HepG2 (cell line): ENCODE data around the gene CDYL. TPM values are rescaled to one million over a fixed set of nuclear protein-coding genes. Genes with fewer than 3 reads are reported as not detected.

ENCODE experiments used
- ATAC-seq: fragments of 200-7000 bp; cut with Tn5 transposase; 3 replicates; pipeline ENCODE4 v1.9.1; 2020; ENCODE audit warnings: mild to moderate bottlenecking, moderate library complexity
- BruUV-seq: library from RNA; stranded (reverse); fragments of 400-500 nt; replicated peaks from 2 replicates; lab custom pipeline; 2021; lab: Mats Ljungman, UMichigan
- CTCF ChIA-PET: fragments of 300-600 bp; formaldehyde crosslinking; extraction: SDS; loops from one replicate; lab custom pipeline; 2021; ENCODE audit warnings: low total read pairs, inconsistent platforms, low intra/inter-chr PET ratio; lab: Yijun Ruan, JAX
- POLR2A ChIA-PET: fragments of 350-600 bp; sonication (Branson Sonifier 250); formaldehyde crosslinking; loops from one replicate; lab custom pipeline; 2020; ENCODE audit warnings: antibody characterized with exemption, inconsistent platforms; lab: Yijun Ruan, JAX
- DNase-seq: peaks from one replicate; pipeline ENCODE4 v3.0.0-alpha.2; 2015; ENCODE audit warnings: low spot score
- FAIRE-seq: peaks from 3 replicates; lab custom pipeline; 2011; peaks lifted over from hg19 to GRCh38; lab: Jason Lieb, UNC
- H2AFZ ChIP-seq: one replicate; pipeline ENCODE4 v1.6.1; 2011; ENCODE audit warnings: low read length, inconsistent platforms
- H3K27ac ChIP-seq: fragments of 300-600 bp; 3 replicates; pipeline ENCODE4 v1.8.0; 2011; ENCODE audit warnings: mixed run types, mild to moderate bottlenecking, mixed read lengths, low read length, inconsistent platforms; ENCODE audit not compliant: insufficient read depth; ENCODE audit errors: extremely low read length
- H3K27me3 ChIP-seq, 2 experiments: fragments of 200-600 bp in 1 of 2; 2 replicates in 1 of 2; 3 replicates in 1 of 2; pipeline versions ENCODE4 v1.6.0 to v1.8.0; 2011; ENCODE audit warnings: low read length in 2 of 2, mild to moderate bottlenecking in 2 of 2, moderate library complexity in 2 of 2, inconsistent platforms in 1 of 2; ENCODE audit not compliant: insufficient read depth in 2 of 2, control insufficient read depth in 1 of 2
- H3K36me3 ChIP-seq, 2 experiments: fragments of 200-600 bp in 1 of 2; replicated peaks in 1 of 2; 2 replicates in 1 of 2; 3 replicates in 1 of 2; pipeline versions ENCODE4 v1.5.1 to v1.8.0; 2011; ENCODE audit warnings: low read length in 2 of 2, inconsistent platforms in 1 of 2; ENCODE audit not compliant: insufficient read depth in 2 of 2, control insufficient read depth in 1 of 2
- H3K4me1 ChIP-seq: 2 replicates; pipeline ENCODE4 v1.5.1; 2012; ENCODE audit warnings: low read length, inconsistent platforms; ENCODE audit not compliant: insufficient read depth
- H3K4me2 ChIP-seq: 2 replicates; pipeline ENCODE4 v1.6.0; 2011; ENCODE audit warnings: low read depth, low read length, inconsistent platforms
- H3K4me3 ChIP-seq, 3 experiments: fragments of 200-600 bp in 1 of 3; sonication (generic), shearing (Covaris generic) in 1 of 3; replicated peaks in 1 of 3; 2 replicates each; pipeline ENCODE4 v1.5.1; 2011 to 2016; ENCODE audit warnings: low read length in 3 of 3, inconsistent platforms in 2 of 3, low read depth in 2 of 3, mild to moderate bottlenecking in 2 of 3, control low read depth in 1 of 3, mixed read lengths in 1 of 3; ENCODE audit not compliant: insufficient read depth in 1 of 3
- H3K79me2 ChIP-seq: one replicate; pipeline ENCODE4 v1.6.1; 2011; ENCODE audit warnings: low read length, inconsistent platforms; ENCODE audit not compliant: insufficient read depth
- H3K9ac ChIP-seq: 2 replicates; pipeline ENCODE4 v1.6.0; 2011; ENCODE audit warnings: mild to moderate bottlenecking, low read depth, low read length, inconsistent platforms; ENCODE audit not compliant: insufficient read depth
- H3K9me3 ChIP-seq: 2 replicates; pipeline ENCODE4 v1.5.1; 2012; ENCODE audit warnings: mild to moderate bottlenecking, low read length
- H4K20me1 ChIP-seq: 2 replicates; pipeline ENCODE4 v1.6.0; 2011; ENCODE audit warnings: inconsistent platforms, mild to moderate bottlenecking, low read length, moderate library complexity; ENCODE audit not compliant: insufficient read depth
- ATRX ChIP-seq: sonication (generic); formaldehyde crosslinking; IDR thresholded peaks from 2 replicates; pipeline ENCODE4 v1.4.0; 2020; ENCODE audit warnings: missing genetic modification reagents, borderline replicate concordance
- DMAP1 ChIP-seq: IDR thresholded peaks from 2 replicates; pipeline ENCODE4 v1.6.1; 2016
- FOXP4 ChIP-seq: sonication (generic); formaldehyde crosslinking; IDR thresholded peaks from 2 replicates; pipeline ENCODE4 v1.4.0; 2020; ENCODE audit warnings: missing genetic modification reagents
- POGK ChIP-seq: sonication (generic); formaldehyde crosslinking; conservative IDR thresholded peaks from 2 replicates; pipeline ENCODE4 v1.8.0; 2022; ENCODE audit warnings: mild to moderate bottlenecking, moderate library complexity, missing genetic modification reagents
- REL ChIP-seq: sonication (generic); formaldehyde crosslinking; conservative IDR thresholded peaks from 2 replicates; pipeline ENCODE4 v1.8.0; 2022; ENCODE audit warnings: mild to moderate bottlenecking, missing genetic modification reagents, moderate library complexity
- ZBTB14 ChIP-seq: sonication (generic); formaldehyde crosslinking; IDR thresholded peaks from 2 replicates; pipeline ENCODE4 v1.4.0; 2020; ENCODE audit warnings: missing genetic modification reagents
- ZBTB42 ChIP-seq: sonication (generic); formaldehyde crosslinking; IDR thresholded peaks from 2 replicates; pipeline ENCODE4 v1.5.0; 2020; ENCODE audit warnings: mild to moderate bottlenecking, missing genetic modification reagents
- ZNF17 ChIP-seq: sonication (generic); formaldehyde crosslinking; IDR thresholded peaks from 2 replicates; pipeline ENCODE4 v1.5.0; 2020; ENCODE audit warnings: mild to moderate bottlenecking, missing genetic modification reagents
- ZNF234 ChIP-seq: sonication (generic); formaldehyde crosslinking; conservative IDR thresholded peaks from 2 replicates; pipeline ENCODE4 v1.5.1; 2020; ENCODE audit warnings: mild to moderate bottlenecking, missing genetic modification reagents
- ZNF281 ChIP-seq: sonication (generic); formaldehyde crosslinking; IDR thresholded peaks from 2 replicates; pipeline ENCODE4 v1.4.0; 2020; ENCODE audit warnings: missing genetic modification reagents, borderline replicate concordance
- ZNF652 ChIP-seq: IDR thresholded peaks from 2 replicates; pipeline ENCODE4 v1.6.1; 2016; ENCODE audit warnings: low read depth, borderline replicate concordance
- ZSCAN31 ChIP-seq: sonication (generic); formaldehyde crosslinking; IDR thresholded peaks from 2 replicates; pipeline ENCODE4 v1.5.0; 2020; ENCODE audit warnings: low read depth, mild to moderate bottlenecking, missing genetic modification reagents
- WGBS: methylation state at CpG from one replicate; pipeline ENCODE4 v1.1.6; 2017; ENCODE audit warnings: low lambda C conversion rate; 5-methylcytosine and 5-hydroxymethylcytosine counted together
- in situ Hi-C: cut with HindIII; loops from 2 replicates; pipeline ENCODE4 v1.10.0; 2017; ENCODE audit warnings: low pct_unique_long_range_greater_than_20kb; ENCODE audit not compliant: extremely low pct_ligation_motif_present
- intact Hi-C: fragments of 100-400 bp; cut with micrococcal nuclease; formaldehyde crosslinking; loops from one replicate; pipeline ENCODE4 v1.10.0; 2022; ENCODE audit not compliant: unreplicated experiment
- polyA plus RNA-seq, 8 experiments: library from polyadenylated mRNA; depleted of rRNA in 3 of 8; stranded (reverse) in 7 of 8; unstranded in 1 of 8; fragments of >200 nt; fragmentation: Illumina TruSeq in 4 of 8; extraction: Trizol in 4 of 8; gene quantifications; 2 replicates each; pipeline versions ENCODE4 v1.2.1 to v1.2.3, GENCODE V29; 2011 to 2016; ENCODE audit warnings: low read depth in 4 of 8, missing spikeins in 1 of 8, mixed read lengths in 1 of 8; ENCODE audit not compliant: insufficient read depth in 1 of 8
- total RNA-seq, 5 experiments: library from RNA; depleted of rRNA; stranded (reverse); fragments of >200 nt; fragmentation: Illumina TruSeq; extraction: Trizol; gene quantifications; 2 replicates each; pipeline ENCODE4 v1.2.3, GENCODE V29; 2016; ENCODE audit warnings: low read depth in 1 of 5

Gene CDYL
- total and polyA plus RNA-seq, 2 of the 13 experiments (the other 11 are each of a cell fraction or from before 2014, with no cell fraction given), result 22.8 to 105 TPM

GRCh38 chr6:4879741-4880275, 103.6 kb downstream of the CDYL start:
- Histone ChIP-seq H2AFZ (no peak overlapping the region), H3K27me3 (no peaks in the 10 kb centered on the region), H3K9me3 (no peaks in the 10 kb centered on the region), H3K36me3 (no peaks in the 10 kb centered on the region), H3K4me2 (no peak overlapping the region), H3K4me3 (no peak overlapping the region), H3K4me1 (peaks cover 14% of the 10 kb centered on the region), H3K79me2 (peaks cover 58% of the 10 kb centered on the region), H4K20me1 (peaks cover 8% of the 10 kb centered on the region; the same call in 1 of the 2 replicates), H3K9ac (no peak overlapping the region), H3K27ac (no peak overlapping the region)
- FAIRE-seq (no peak), DNase-seq (no peak), ATAC-seq (peak; percentile 60)
- in situ Hi-C loops, result no loop called here
- no TSS peak for BruUV-seq
- ChIA-PET CTCF (no interaction called here), POLR2A (no interaction called here)
- TF ChIP-seq FOXP4 (CRISPR knock-in tag), result no peak
- TF ChIP-seq ZBTB14, result no peak
- no peak for TF ChIP-seq DMAP1 (CRISPR knock-in tag)
- TF ChIP-seq ZBTB42 (CRISPR knock-in tag), result no peak
- TF ChIP-seq ZNF17 (CRISPR knock-in tag), result no peak
- TF ChIP-seq ZNF281, result no peak
- no peak for TF ChIP-seq POGK (CRISPR knock-in tag)
- no peak for TF ChIP-seq ATRX (CRISPR knock-in tag)
- no peak for TF ChIP-seq ZSCAN31 (CRISPR knock-in tag)
- TF ChIP-seq REL (CRISPR knock-in tag), result no peak
- no peak for TF ChIP-seq ZNF234
- TF ChIP-seq ZNF652 (CRISPR knock-in tag), result no peak
- intact Hi-C loops, result no loop called here
- 99% methylated on average over 6 of the region's 6 CpGs for WGBS
